GM12892 (cell line): ENCODE data around the gene CATSPER1.

Source experiments
- POLR2A ChIP-seq: IDR thresholded peaks from 2 replicates; pipeline ENCODE4 v1.6.1; 2011; ENCODE audit warnings: low read depth, low read length, control low read depth
- POLR2AphosphoS5 ChIP-seq: IDR thresholded peaks from 2 replicates; pipeline ENCODE4 v1.6.1; 2011; ENCODE audit warnings: low read depth, low read length, control low read depth
- TAF1 ChIP-seq: IDR thresholded peaks from 2 replicates; pipeline ENCODE4 v1.6.1; 2011; ENCODE audit warnings: low read depth, mild to moderate bottlenecking, control low read depth, low read length, borderline replicate concordance

- TF ChIP-seq POLR2A: no peak
- TF ChIP-seq TAF1: no peak
- TF ChIP-seq POLR2AphosphoS5: no peak
Observed at GRCh38 chr11:66006891-66007176, 19.4 kb downstream of the CATSPER1 start.
